ENCODE results near the gene HERPUD2. TPM values are rescaled to one million over a fixed set of nuclear protein-coding genes. Genes with fewer than 3 reads are reported as not detected.

The HERPUD2 gene, protein sequence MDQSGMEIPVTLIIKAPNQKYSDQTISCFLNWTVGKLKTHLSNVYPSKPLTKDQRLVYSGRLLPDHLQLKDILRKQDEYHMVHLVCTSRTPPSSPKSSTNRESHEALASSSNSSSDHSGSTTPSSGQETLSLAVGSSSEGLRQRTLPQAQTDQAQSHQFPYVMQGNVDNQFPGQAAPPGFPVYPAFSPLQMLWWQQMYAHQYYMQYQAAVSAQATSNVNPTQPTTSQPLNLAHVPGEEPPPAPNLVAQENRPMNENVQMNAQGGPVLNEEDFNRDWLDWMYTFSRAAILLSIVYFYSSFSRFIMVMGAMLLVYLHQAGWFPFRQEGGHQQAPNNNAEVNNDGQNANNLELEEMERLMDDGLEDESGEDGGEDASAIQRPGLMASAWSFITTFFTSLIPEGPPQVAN
- total RNA-seq = 35.2 and 42.5 TPM in 2 replicates

DNA sequence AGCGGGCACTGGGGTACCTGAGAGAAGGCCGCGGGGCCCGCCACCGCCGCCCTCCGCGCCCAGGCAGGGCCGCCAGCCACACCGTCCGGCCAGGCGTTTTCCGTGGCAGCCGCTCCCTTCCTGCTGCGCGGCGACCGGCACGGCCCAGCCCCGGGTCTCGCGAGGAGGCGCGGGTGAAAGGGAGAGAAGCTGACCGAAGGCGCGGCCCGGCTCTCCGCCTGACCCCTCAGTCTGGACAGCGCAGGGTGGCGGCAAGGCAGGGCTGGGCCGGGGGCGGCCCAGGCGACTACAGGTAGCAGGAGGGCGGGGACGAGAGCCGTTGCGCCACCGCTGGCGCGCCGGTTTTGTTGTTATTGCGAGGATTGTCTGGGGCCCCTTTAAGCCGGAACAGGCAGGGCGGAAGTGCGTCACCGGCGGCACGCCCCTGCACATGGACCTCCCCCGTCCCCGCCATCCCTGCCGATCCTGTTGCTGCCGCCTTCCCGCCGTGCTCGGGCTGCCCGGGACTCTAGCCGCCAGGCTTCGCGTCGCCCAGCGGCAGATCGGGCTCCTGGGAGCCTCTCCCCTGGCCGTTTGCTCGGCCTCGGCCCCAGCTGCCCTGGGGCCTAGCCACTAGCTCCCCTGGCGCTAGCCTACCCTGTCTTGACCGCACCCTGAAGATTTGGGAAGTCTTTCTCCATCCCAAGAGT lies at the start of gene HERPUD2:
Gene HERPUD2 (minus strand): TSS at position 352 of the 689 bp plus-strand sequence. CDS start 805 bp downstream, outside the sequence.

Other genes starting within 250 kb of the HERPUD2 start
- 135 and 243 TPM in 2 replicates for gene SEPTIN7, start 105.9 kb upstream of the HERPUD2 start, total RNA-seq

Measured in vein endothelial cell (primary cell).